Endothelial cell of umbilical vein (primary cell): ENCODE measurements around the gene SERPINC1. TPM values are rescaled to one million over a fixed set of nuclear protein-coding genes. Genes with fewer than 3 reads are reported as not detected.
A peak's percentile ranks its signal among the peaks of the same experiment; 100 is the strongest.
"Not testable (repeated sequence)": the region's sequence is repeated elsewhere in the genome, so short reads cannot be mapped to it uniquely, and the experiment has no call there.

Source experiments
- BruUV-seq: library from RNA; stranded (reverse); fragments of 400-500 nt; replicated peaks from 2 replicates; lab custom pipeline; 2021; lab: Mats Ljungman, UMichigan
- CTCF ChIA-PET: fragments of 300-600, 350-600 bp; sonication (Branson Sonifier 250); formaldehyde crosslinking; loops from one replicate; lab custom pipeline; 2021; ENCODE audit warnings: antibody characterized with exemption, inconsistent platforms; lab: Charles Lee
- POLR2A ChIA-PET: fragments of 300-600, 350-600 bp; sonication (Branson Sonifier 250); formaldehyde crosslinking; loops from one replicate; lab custom pipeline; 2021; ENCODE audit warnings: antibody characterized with exemption, inconsistent platforms; lab: Charles Lee
- DNase-seq: peaks from one replicate; pipeline ENCODE4 v3.0.0-alpha.2; 2011; ENCODE audit warnings: low read depth, low spot score
- FAIRE-seq: peaks from 2 replicates; lab custom pipeline; 2011; peaks lifted over from hg19 to GRCh38; lab: Jason Lieb, UNC
- H2AFZ ChIP-seq: 2 replicates; pipeline ENCODE4 v1.6.0; 2012; ENCODE audit warnings: low read depth, low read length, control low read depth, inconsistent platforms
- H3K27ac ChIP-seq: 2 replicates; pipeline ENCODE4 v1.5.1; 2011; ENCODE audit warnings: low read depth, mild to moderate bottlenecking, control low read depth, low read length, moderate library complexity; ENCODE audit not compliant: insufficient read depth
- H3K27me3 ChIP-seq, 2 experiments: 2 replicates each; pipeline versions ENCODE4 v1.6.0 to v1.6.1; 2011; ENCODE audit warnings: low read length in 2 of 2, mixed read lengths in 1 of 2; ENCODE audit not compliant: control insufficient read depth in 2 of 2, insufficient read depth in 2 of 2
- H3K36me3 ChIP-seq, 2 experiments: 2 replicates in 1 of 2; 3 replicates in 1 of 2; pipeline ENCODE4 v1.5.1; 2011; ENCODE audit warnings: low read length in 2 of 2, mild to moderate bottlenecking in 1 of 2, moderate library complexity in 1 of 2; ENCODE audit not compliant: control insufficient read depth in 2 of 2, insufficient read depth in 2 of 2; ENCODE audit errors: extremely low read depth in 1 of 2
- H3K4me1 ChIP-seq: 3 replicates; pipeline ENCODE4 v1.5.1; 2011; ENCODE audit warnings: mild to moderate bottlenecking, low read length; ENCODE audit not compliant: control insufficient read depth, insufficient read depth; ENCODE audit errors: extremely low read depth
- H3K4me2 ChIP-seq: 2 replicates; pipeline ENCODE4 v1.6.1; 2011; ENCODE audit warnings: low read length, control low read depth, mixed read lengths; ENCODE audit not compliant: insufficient read depth
- H3K4me3 ChIP-seq, 3 experiments: fragments of 200-600 bp in 1 of 3; sonication (generic), shearing (Covaris generic) in 1 of 3; replicated peaks in 1 of 3; 2 replicates each; pipeline ENCODE4 v1.5.1; 2011 to 2016; ENCODE audit warnings: control low read depth in 3 of 3, low read length in 3 of 3, mild to moderate bottlenecking in 2 of 3, inconsistent platforms in 1 of 3, low read depth in 1 of 3, moderate library complexity in 1 of 3; ENCODE audit not compliant: insufficient read depth in 1 of 3
- H3K79me2 ChIP-seq: 2 replicates; pipeline ENCODE4 v1.6.0; 2012; ENCODE audit warnings: low read length, inconsistent platforms; ENCODE audit not compliant: control insufficient read depth, insufficient read depth
- H3K9ac ChIP-seq: replicated peaks from 2 replicates; pipeline ENCODE3; 2011; ENCODE audit warnings: low read length, control low read depth; ENCODE audit not compliant: insufficient read depth; ENCODE audit errors: extremely low read depth
- H3K9me1 ChIP-seq: replicated peaks from 3 replicates; pipeline ENCODE4 v1.6.0; 2011; ENCODE audit warnings: mild to moderate bottlenecking, low read length; ENCODE audit not compliant: control insufficient read depth, insufficient read depth; ENCODE audit errors: extremely low read depth
- H3K9me3 ChIP-seq: replicated peaks from 2 replicates; pipeline ENCODE4 v1.5.1; 2012; ENCODE audit warnings: low read length, inconsistent platforms; ENCODE audit not compliant: control insufficient read depth, insufficient read depth
- H4K20me1 ChIP-seq: replicated peaks from 2 replicates; pipeline ENCODE3; 2011; ENCODE audit warnings: mild to moderate bottlenecking, low read length; ENCODE audit not compliant: control insufficient read depth, insufficient read depth; ENCODE audit errors: extremely low read depth
- GATA2 ChIP-seq: IDR thresholded peaks from 2 replicates; pipeline ENCODE4 v1.7.0; 2011; ENCODE audit warnings: low read depth, mild to moderate bottlenecking, moderate library complexity, mixed read lengths, low read length; ENCODE audit not compliant: insufficient read length, insufficient read depth
- POLR2A ChIP-seq: IDR thresholded peaks from 2 replicates; pipeline ENCODE4 v1.6.1; 2012; ENCODE audit warnings: low read depth, mild to moderate bottlenecking, control low read depth, low read length
- POLR2AphosphoS5 ChIP-seq: IDR thresholded peaks from 2 replicates; pipeline ENCODE4 v1.6.1; 2012; ENCODE audit warnings: low read depth, mild to moderate bottlenecking, control low read depth, low read length, moderate library complexity; ENCODE audit not compliant: insufficient read depth
- dilution Hi-C: fragments of 300-500 bp; cut with MboI; formaldehyde crosslinking; loops from one replicate; pipeline ENCODE4 v1.15.0; 2019; ENCODE audit warnings: low sequenced_read_pairs; ENCODE audit not compliant: extremely low pct_ligation_motif_present
- intact Hi-C: fragments of 100-400 bp; cut with micrococcal nuclease; formaldehyde crosslinking; loops from one replicate; pipeline ENCODE4 v1.10.0; 2022
- polyA plus RNA-seq, 4 experiments: library from polyadenylated mRNA; depleted of rRNA in 3 of 4; stranded (reverse) in 3 of 4; unstranded in 1 of 4; fragments of >200 nt; gene quantifications; 2 replicates each; pipeline versions ENCODE4 v1.2.1 to v1.2.3, GENCODE V29; 2011 to 2012; ENCODE audit warnings: missing spikeins in 1 of 4
- total RNA-seq: library from RNA; stranded (reverse); gene quantifications from 2 replicates; pipeline ENCODE4 v1.2.3, GENCODE V29; 2021

Gene SERPINC1
- total and polyA plus RNA-seq, 2 donors (not counting 3 experiments of a cell fraction or from before 2014, with no cell fraction given) = 0.06 to 0.35 TPM

DNA sequence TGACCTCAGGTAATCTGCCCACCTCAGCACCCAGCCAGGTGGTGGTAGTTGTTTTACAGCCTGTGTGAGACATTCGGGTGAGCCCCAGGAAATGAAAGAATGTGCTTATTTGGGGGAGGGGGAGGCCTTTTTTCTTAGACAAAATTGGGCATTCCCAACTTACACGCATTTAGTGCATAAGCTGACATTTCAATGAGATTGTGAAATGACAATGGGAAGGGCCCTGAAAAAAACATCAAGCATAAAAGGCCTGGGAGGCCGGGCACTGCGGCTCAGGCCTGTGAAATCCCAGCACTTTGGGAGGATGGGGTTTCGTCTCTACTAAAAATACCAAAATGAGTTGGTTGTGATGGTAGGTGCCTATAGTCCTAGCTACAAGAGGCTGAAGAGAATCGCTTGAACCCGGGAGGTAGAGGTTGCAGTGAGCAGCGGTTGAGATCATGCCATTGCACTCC, 54.3 kb downstream of the SERPINC1 start:
- Histone ChIP-seq H3K9ac (no peak overlapping the region), H4K20me1 (peaks cover 8% of the 10 kb centered on the region), H2AFZ (no peak overlapping the region), H3K79me2 (peaks cover 37% of the 10 kb centered on the region), H3K4me1 (peaks cover 19% of the 10 kb centered on the region), H3K36me3 (peaks cover 18 to 40% of the 10 kb centered on the region in 2 experiments), H3K27me3 (no peaks in the 10 kb centered on the region), H3K27ac (no peak overlapping the region), H3K9me1 (no peaks in the 10 kb centered on the region), H3K9me3 (no peaks in the 10 kb centered on the region), H3K4me3 (no peak overlapping the region), H3K4me2 (no peak overlapping the region)
- TF ChIP-seq GATA2 = no peak
- TF ChIP-seq POLR2AphosphoS5 = peak; percentile 17
- CTCF ChIA-PET = interaction anchor here (1.0 kb wide), 1 partner anchor 433 kb away, joined by 3 read pairs; no protein-coding TSS in a partner anchor
- DNase-seq (no peak), FAIRE-seq (no peak)
- no TSS peak for BruUV-seq
- intact Hi-C loops = no loop called here
- POLR2A ChIA-PET = interaction anchor here (0.5 kb wide), 1 partner anchor 89 kb away, joined by 3 read pairs; no protein-coding TSS in a partner anchor
- dilution Hi-C loops = no loop called here

DNA sequence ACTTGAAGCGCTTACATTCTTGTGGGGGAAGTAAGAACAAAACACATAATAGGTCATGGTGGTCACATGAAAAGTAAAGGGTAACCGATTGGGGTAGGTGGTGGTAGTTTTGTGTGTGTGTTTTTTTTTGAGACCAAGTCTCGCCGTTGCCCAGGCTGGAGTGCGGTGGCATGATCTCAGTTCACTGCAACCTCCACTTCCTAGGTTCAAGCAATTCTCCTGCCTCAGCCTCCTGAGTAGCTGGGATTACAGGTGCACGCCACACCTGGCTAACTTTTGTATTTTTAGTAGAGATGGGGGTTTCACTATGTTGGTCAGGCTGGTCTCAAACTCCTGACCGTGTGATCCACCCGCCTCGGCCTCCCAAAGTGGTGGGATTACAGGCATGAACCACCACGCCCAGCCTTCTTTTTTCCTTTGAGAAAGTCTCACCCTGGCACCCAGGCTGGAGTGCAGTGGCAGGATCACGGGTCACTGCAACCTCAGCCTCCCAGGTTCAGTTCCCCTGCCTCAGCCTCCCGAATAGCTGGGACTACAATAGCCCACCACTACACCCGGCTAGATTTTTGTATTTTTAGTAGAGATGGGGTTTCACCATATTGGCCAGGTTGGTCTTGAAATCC, 54.9 kb downstream of the SERPINC1 start:
- H3K9me3 ChIP-seq, CTCF ChIA-PET, H2AFZ ChIP-seq, H3K27me3 ChIP-seq, H3K27ac ChIP-seq, FAIRE-seq, H3K4me3 ChIP-seq, DNase-seq, H3K9ac ChIP-seq, H4K20me1 ChIP-seq, intact Hi-C loops, BruUV-seq, H3K4me2 ChIP-seq, dilution Hi-C loops, H3K9me1 ChIP-seq: not testable (repeated sequence)
- POLR2A ChIA-PET = interaction anchor here (0.5 kb wide), 1 partner anchor 89 kb away, joined by 3 read pairs; no protein-coding TSS in a partner anchor
- Histone ChIP-seq H3K79me2 (peaks cover 32% of the 10 kb centered on the region), H3K4me1 (peaks cover 19% of the 10 kb centered on the region), H3K36me3 (peaks cover 18 to 45% of the 10 kb centered on the region in 2 experiments)
- peak; percentile 20 for TF ChIP-seq POLR2AphosphoS5
- peak; percentile 68 for TF ChIP-seq POLR2A
